Fibroblast of lung (primary cell): Measurements from ENCODE around the gene RNLS. TPM values are rescaled to one million over a fixed set of nuclear protein-coding genes. Genes with fewer than 3 reads are reported as not detected.

ENCODE experiments used
- DNase-seq, 2 donors: peaks; one replicate each; pipeline versions ENCODE4 v3.0.0 to v3.0.0-alpha.2; 2010; ENCODE audit warnings: low read depth in 2 of 2
- H2AFZ ChIP-seq: 2 replicates; pipeline ENCODE4 v1.5.1; 2012; ENCODE audit warnings: low read length, control low read depth, inconsistent platforms
- H3K27ac ChIP-seq: 2 replicates; pipeline ENCODE4 v1.5.1; 2011; ENCODE audit warnings: low read length, control low read depth; ENCODE audit not compliant: insufficient read depth
- H3K27me3 ChIP-seq: 2 replicates; pipeline ENCODE4 v1.5.1; 2011; ENCODE audit warnings: mild to moderate bottlenecking, low read length; ENCODE audit not compliant: control insufficient read depth, insufficient read depth
- H3K36me3 ChIP-seq: 2 replicates; pipeline ENCODE4 v1.5.1; 2011; ENCODE audit warnings: low read length; ENCODE audit not compliant: control insufficient read depth, insufficient read depth
- H3K4me1 ChIP-seq: 2 replicates; pipeline ENCODE4 v1.5.1; 2011; ENCODE audit warnings: low read length; ENCODE audit not compliant: control insufficient read depth, insufficient read depth; ENCODE audit errors: extremely low read depth
- H3K4me2 ChIP-seq: 2 replicates; pipeline ENCODE4 v1.5.1; 2011; ENCODE audit warnings: low read length, control low read depth; ENCODE audit not compliant: insufficient read depth; ENCODE audit errors: extremely low read depth
- H3K4me3 ChIP-seq, 4 experiments: fragments of 200-600 bp in 1 of 4; sonication (generic) in 1 of 4; replicated peaks in 1 of 4; 2 replicates each; pipeline ENCODE4 v1.5.1; 2011 to 2016; ENCODE audit warnings: low read length in 4 of 4, low read depth in 3 of 4, mild to moderate bottlenecking in 3 of 4, control low read depth in 2 of 4, inconsistent platforms in 1 of 4, mixed read lengths in 1 of 4; ENCODE audit not compliant: insufficient read depth in 1 of 4; ENCODE audit errors: control extremely low read depth in 1 of 4
- H3K79me2 ChIP-seq: 2 replicates; pipeline ENCODE4 v1.5.1; 2012; ENCODE audit warnings: mild to moderate bottlenecking, low read length, inconsistent platforms; ENCODE audit not compliant: control insufficient read depth, insufficient read depth
- H3K9ac ChIP-seq: 2 replicates; pipeline ENCODE4 v1.5.1; 2011; ENCODE audit warnings: mild to moderate bottlenecking, low read length, control low read depth; ENCODE audit not compliant: insufficient read depth
- H3K9me3 ChIP-seq: 2 replicates; pipeline ENCODE4 v1.5.1; 2012; ENCODE audit warnings: low read depth, low read length; ENCODE audit not compliant: control insufficient read depth, insufficient read depth
- H4K20me1 ChIP-seq: 2 replicates; pipeline ENCODE4 v1.5.1; 2011; ENCODE audit warnings: low read length; ENCODE audit not compliant: control insufficient read depth, insufficient read depth; ENCODE audit errors: extremely low read depth
- CTCF ChIP-seq, 2 donors: IDR thresholded peaks in 1 of 2; conservative IDR thresholded peaks in 1 of 2; 1 replicate in 1 of 2; 2 replicates in 1 of 2; pipeline ENCODE4 v1.5.1; 2011 to 2012; ENCODE audit warnings: low read length in 2 of 2, control low read depth in 1 of 2, inconsistent platforms in 1 of 2, low read depth in 1 of 2, mild to moderate bottlenecking in 1 of 2
- EZH2 ChIP-seq: IDR thresholded peaks from 2 replicates; pipeline ENCODE4 v1.5.1; 2012; ENCODE audit warnings: low read length, control low read depth, mild to moderate bottlenecking; ENCODE audit errors: missing control alignments
- polyA plus RNA-seq, 2 donors: library from polyadenylated mRNA; depleted of rRNA in 1 of 2; stranded (reverse) in 1 of 2; unstranded in 1 of 2; fragments of >200 nt; gene quantifications; 2 replicates each; pipeline ENCODE4 v1.2.1, GENCODE V29; 2011 to 2012; ENCODE audit warnings: missing spikeins in 1 of 2
- total RNA-seq: library from RNA; depleted of rRNA; stranded (reverse); fragments of >200 nt; gene quantifications from 2 replicates; pipeline ENCODE4 v1.2.1, GENCODE V29; 2014

Gene RNLS
- total and polyA plus RNA-seq, 2 donors (not counting 1 experiment from before 2014, with no cell fraction given) = 16.5 to 18.4 TPM

- TF ChIP-seq CTCF (conservative IDR thresholded peaks at IDR 0.05 in 1 of 2, IDR thresholded peaks at IDR 0.05 in 1 of 2; ENCODE audit: low read depth in 1 of 2, low read length in 2 of 2) (no peak), EZH2 (no peak)
- Histone ChIP-seq H3K4me2 (peak overlapping the region; percentile 13), H3K4me1 (peaks cover 7% of the 10 kb centered on the region), H3K9ac (no peak overlapping the region), H2AFZ (no peak overlapping the region), H3K36me3 (no peaks in the 10 kb centered on the region), H3K4me3 (no peak overlapping the region), H3K27ac (peak overlapping the region; percentile 24), H3K9me3 (no peaks in the 10 kb centered on the region), H3K79me2 (no peaks in the 10 kb centered on the region), H4K20me1 (no peaks in the 10 kb centered on the region), H3K27me3 (no peaks in the 10 kb centered on the region)
- peak in 1 of 2 donors; percentile 37 for DNase-seq
These were observed 356.2 kb downstream of the RNLS start for GRCh38 chr10:88226891-88227290.

GRCh38 chr10:88226071-88226659, 357.0 kb downstream of the RNLS start:
- Histone ChIP-seq H3K4me3 (no peak overlapping the region), H3K9me3 (no peaks in the 10 kb centered on the region), H3K27ac (no peak overlapping the region), H3K79me2 (no peaks in the 10 kb centered on the region), H2AFZ (no peak overlapping the region), H3K36me3 (no peaks in the 10 kb centered on the region), H3K4me1 (peaks cover 7% of the 10 kb centered on the region), H3K4me2 (no peak overlapping the region), H3K27me3 (no peaks in the 10 kb centered on the region), H4K20me1 (no peaks in the 10 kb centered on the region), H3K9ac (no peak overlapping the region)
- TF ChIP-seq CTCF (conservative IDR thresholded peaks at IDR 0.05 in 1 of 2, IDR thresholded peaks at IDR 0.05 in 1 of 2; ENCODE audit: low read depth in 1 of 2, low read length in 2 of 2) (no peak), EZH2 (no peak)
- DNase-seq = no peak

Other genes with a start within 250 kb of the RNLS start
- under 0.01 and 0.26 TPM in 2 replicates for gene LIPJ, start 3.4 kb upstream of the RNLS start, total RNA-seq
- gene LIPJ, start 3.4 kb upstream of the RNLS start, polyA plus RNA-seq = not detected in 2 replicates
- not detected in 2 replicates for gene LIPF, start 81.1 kb upstream of the RNLS start, total RNA-seq
- gene LIPF, start 81.1 kb upstream of the RNLS start, polyA plus RNA-seq = 0.05 TPM in 1 of 2 replicates, not detected in the other
- not detected in 2 replicates for gene LIPK, start 122.9 kb upstream of the RNLS start, total RNA-seq
- gene LIPK, start 122.9 kb upstream of the RNLS start, polyA plus RNA-seq = not detected in 2 replicates
- not detected in 2 replicates for gene LIPN, start 176.7 kb upstream of the RNLS start, total RNA-seq
- gene LIPN, start 176.7 kb upstream of the RNLS start, polyA plus RNA-seq = not detected in 2 replicates
- gene LIPM, start 219.4 kb upstream of the RNLS start, total RNA-seq = not detected in 2 replicates
- not detected in 2 replicates for gene LIPM, start 219.4 kb upstream of the RNLS start, polyA plus RNA-seq